H9 (cell line): ENCODE results near the gene CLCNKB. TPM values are rescaled to one million over a fixed set of nuclear protein-coding genes. Genes with fewer than 3 reads are reported as not detected.
A peak's percentile ranks its signal among the peaks of the same experiment; 100 is the strongest.
"Not testable (repeated sequence)": the region's sequence is repeated elsewhere in the genome, so short reads cannot be mapped to it uniquely, and the experiment has no call there.

ENCODE experiments used
- DNase-seq: peaks from one replicate; pipeline ENCODE4 v3.0.0-alpha.2; 2017
- H2AFZ ChIP-seq: one replicate; pipeline ENCODE4 v1.6.1; 2013; ENCODE audit warnings: mild to moderate bottlenecking, low read length, control low read depth, moderate library complexity
- H2AK5ac ChIP-seq: 2 replicates; pipeline ENCODE4 v1.6.1; 2013; ENCODE audit warnings: low read length, control low read depth, mixed read lengths; ENCODE audit not compliant: insufficient read length
- H2BK120ac ChIP-seq: one replicate; pipeline ENCODE4 v1.6.1; 2013; ENCODE audit warnings: low read depth, mild to moderate bottlenecking, low read length, control low read depth, inconsistent platforms; ENCODE audit not compliant: poor library complexity, severe bottlenecking
- H2BK12ac ChIP-seq: 2 replicates; pipeline ENCODE4 v1.6.1; 2013; ENCODE audit warnings: low read length, control low read depth, mixed read lengths, low read depth; ENCODE audit not compliant: insufficient read length
- H2BK15ac ChIP-seq: 2 replicates; pipeline ENCODE4 v1.6.1; 2013; ENCODE audit warnings: low read depth, low read length, control low read depth
- H2BK20ac ChIP-seq: one replicate; pipeline ENCODE4 v1.6.1; 2013; ENCODE audit warnings: low read depth, mild to moderate bottlenecking, low read length, control low read depth, inconsistent platforms; ENCODE audit not compliant: poor library complexity, severe bottlenecking
- H2BK5ac ChIP-seq: 2 replicates; pipeline ENCODE4 v1.6.1; 2013; ENCODE audit warnings: low read length, control low read depth, mixed read lengths; ENCODE audit not compliant: insufficient read length
- H3K14ac ChIP-seq: 2 replicates; pipeline ENCODE4 v1.6.1; 2013; ENCODE audit warnings: low read length, control low read depth; ENCODE audit not compliant: insufficient read depth
- H3K18ac ChIP-seq: 2 replicates; pipeline ENCODE4 v1.6.1; 2013; ENCODE audit warnings: low read depth, mild to moderate bottlenecking, mixed read lengths, low read length, control low read depth; ENCODE audit not compliant: insufficient read length
- H3K23ac ChIP-seq: 2 replicates; pipeline ENCODE4 v1.6.1; 2013; ENCODE audit warnings: low read length, control low read depth, mixed read lengths, low read depth; ENCODE audit not compliant: insufficient read length
- H3K23me2 ChIP-seq: 2 replicates; pipeline ENCODE4 v1.6.1; 2013; ENCODE audit warnings: low read depth, mild to moderate bottlenecking, mixed read lengths, low read length, control low read depth; ENCODE audit not compliant: insufficient read length, poor library complexity, severe bottlenecking
- H3K27ac ChIP-seq: 2 replicates; pipeline ENCODE4 v1.5.1; 2013; ENCODE audit warnings: low read length, control low read depth, mixed read lengths, low read depth; ENCODE audit not compliant: insufficient read length
- H3K27me3 ChIP-seq: 2 replicates; pipeline ENCODE4 v1.6.1; 2013; ENCODE audit warnings: low read length, control low read depth, inconsistent platforms; ENCODE audit not compliant: insufficient read depth
- H3K4ac ChIP-seq: 2 replicates; pipeline ENCODE4 v1.6.1; 2013; ENCODE audit warnings: low read depth, mild to moderate bottlenecking, control low read depth, inconsistent platforms, low read length, moderate library complexity
- H3K4me1 ChIP-seq: 2 replicates; pipeline ENCODE4 v1.6.1; 2013; ENCODE audit warnings: low read length, control low read depth, inconsistent platforms; ENCODE audit not compliant: insufficient read depth
- H3K4me2 ChIP-seq: 2 replicates; pipeline ENCODE4 v1.6.1; 2013; ENCODE audit warnings: low read length, control low read depth, mixed read lengths; ENCODE audit not compliant: insufficient read length, insufficient read depth
- H3K56ac ChIP-seq: 2 replicates; pipeline ENCODE4 v1.6.1; 2013; ENCODE audit warnings: low read depth, mild to moderate bottlenecking, mixed read lengths, low read length, control low read depth; ENCODE audit not compliant: insufficient read length
- H3K79me1 ChIP-seq: 2 replicates; pipeline ENCODE4 v1.6.1; 2013; ENCODE audit warnings: low read depth, mild to moderate bottlenecking, moderate library complexity, low read length, control low read depth, inconsistent platforms; ENCODE audit not compliant: insufficient read depth, poor library complexity, severe bottlenecking
- H3K79me2 ChIP-seq: 2 replicates; pipeline ENCODE4 v1.6.1; 2013; ENCODE audit warnings: low read length, control low read depth, inconsistent platforms; ENCODE audit not compliant: insufficient read depth
- H3K9ac ChIP-seq: 2 replicates; pipeline ENCODE4 v1.6.1; 2013; ENCODE audit warnings: low read length, control low read depth, mixed read lengths; ENCODE audit not compliant: insufficient read length; ENCODE audit errors: extremely low read depth
- H3K9me3 ChIP-seq: one replicate; pipeline ENCODE4 v1.6.1; 2013; ENCODE audit warnings: low read depth, low read length, inconsistent platforms; ENCODE audit not compliant: control insufficient read depth
- H3T11ph ChIP-seq: one replicate; pipeline ENCODE4 v1.6.1; 2013; ENCODE audit warnings: mild to moderate bottlenecking, low read length, control low read depth, inconsistent platforms
- H4K20me1 ChIP-seq: one replicate; pipeline ENCODE4 v1.6.1; 2013; ENCODE audit not compliant: control insufficient read depth, insufficient read length, insufficient read depth
- H4K5ac ChIP-seq: 2 replicates; pipeline ENCODE4 v1.6.1; 2013; ENCODE audit warnings: low read depth, mild to moderate bottlenecking, mixed read lengths, low read length, control low read depth; ENCODE audit not compliant: insufficient read length
- H4K8ac ChIP-seq: replicated peaks from 2 replicates; pipeline ENCODE4 v1.6.1; 2013; ENCODE audit warnings: low read length, control low read depth, mixed read lengths, low read depth; ENCODE audit not compliant: insufficient read length
- H4K91ac ChIP-seq: 2 replicates; pipeline ENCODE4 v1.6.1; 2013; ENCODE audit warnings: low read depth, mild to moderate bottlenecking, moderate library complexity, mixed read lengths, low read length, control low read depth; ENCODE audit not compliant: insufficient read length
- H3K27ac Mint-ChIP-seq, 3 experiments: 2 replicates in 2 of 3; 3 replicates in 1 of 3; pipeline ENCODE4 v1.8.0; 2020 to 2021; ENCODE audit warnings: mixed read lengths in 3 of 3, mild to moderate bottlenecking in 1 of 3, moderate library complexity in 1 of 3
- H3K27me3 Mint-ChIP-seq: 2 replicates; pipeline ENCODE4 v1.8.0; 2021; ENCODE audit warnings: low read depth, mild to moderate bottlenecking, moderate library complexity, mixed read lengths
- H3K36me3 Mint-ChIP-seq, 3 experiments: 2 replicates in 2 of 3; 3 replicates in 1 of 3; pipeline ENCODE4 v1.8.0; 2020 to 2021; ENCODE audit warnings: low read depth in 3 of 3, mixed read lengths in 3 of 3; ENCODE audit not compliant: insufficient read depth in 1 of 3
- H3K4me1 Mint-ChIP-seq, 2 experiments: 2 replicates each; pipeline ENCODE4 v1.8.0; 2020; ENCODE audit warnings: mixed read lengths in 2 of 2
- H3K4me3 Mint-ChIP-seq, 2 experiments: 2 replicates in 1 of 2; 3 replicates in 1 of 2; pipeline ENCODE4 v1.8.0; 2020 to 2021; ENCODE audit warnings: mild to moderate bottlenecking in 2 of 2, mixed read lengths in 2 of 2, moderate library complexity in 1 of 2
- H3K9me3 Mint-ChIP-seq, 2 experiments: 2 replicates in 1 of 2; 3 replicates in 1 of 2; pipeline ENCODE4 v1.8.0; 2020; ENCODE audit warnings: mild to moderate bottlenecking in 2 of 2, mixed read lengths in 2 of 2, moderate library complexity in 1 of 2
- WGBS: extraction: QIAGEN DNeasy Blood & Tissue Kit; methylation state at CpG from one replicate; pipeline ENCODE4 v1.1.7; 2013; ENCODE audit warnings: missing lambda C conversion rate, low lambda C conversion rate, mixed read lengths; ENCODE audit not compliant: insufficient read length; ENCODE audit errors: extremely low coverage; 5-methylcytosine and 5-hydroxymethylcytosine counted together
- total RNA-seq: library from RNA; stranded (reverse); gene quantifications from 2 replicates; pipeline ENCODE4 v1.2.1, GENCODE V29; 2021
- TF ChIP-seq, protein P1 (sequence below): fragments of 200-600 bp; sonication (generic); conservative IDR thresholded peaks from 3 replicates; pipeline ENCODE4 v1.8.0; 2021; ENCODE audit warnings: antibody characterized with exemption, mild to moderate bottlenecking

The CLCNKB gene
- total RNA-seq, 1 experiment from 2014 or later: 1.7 TPM

DNA sequence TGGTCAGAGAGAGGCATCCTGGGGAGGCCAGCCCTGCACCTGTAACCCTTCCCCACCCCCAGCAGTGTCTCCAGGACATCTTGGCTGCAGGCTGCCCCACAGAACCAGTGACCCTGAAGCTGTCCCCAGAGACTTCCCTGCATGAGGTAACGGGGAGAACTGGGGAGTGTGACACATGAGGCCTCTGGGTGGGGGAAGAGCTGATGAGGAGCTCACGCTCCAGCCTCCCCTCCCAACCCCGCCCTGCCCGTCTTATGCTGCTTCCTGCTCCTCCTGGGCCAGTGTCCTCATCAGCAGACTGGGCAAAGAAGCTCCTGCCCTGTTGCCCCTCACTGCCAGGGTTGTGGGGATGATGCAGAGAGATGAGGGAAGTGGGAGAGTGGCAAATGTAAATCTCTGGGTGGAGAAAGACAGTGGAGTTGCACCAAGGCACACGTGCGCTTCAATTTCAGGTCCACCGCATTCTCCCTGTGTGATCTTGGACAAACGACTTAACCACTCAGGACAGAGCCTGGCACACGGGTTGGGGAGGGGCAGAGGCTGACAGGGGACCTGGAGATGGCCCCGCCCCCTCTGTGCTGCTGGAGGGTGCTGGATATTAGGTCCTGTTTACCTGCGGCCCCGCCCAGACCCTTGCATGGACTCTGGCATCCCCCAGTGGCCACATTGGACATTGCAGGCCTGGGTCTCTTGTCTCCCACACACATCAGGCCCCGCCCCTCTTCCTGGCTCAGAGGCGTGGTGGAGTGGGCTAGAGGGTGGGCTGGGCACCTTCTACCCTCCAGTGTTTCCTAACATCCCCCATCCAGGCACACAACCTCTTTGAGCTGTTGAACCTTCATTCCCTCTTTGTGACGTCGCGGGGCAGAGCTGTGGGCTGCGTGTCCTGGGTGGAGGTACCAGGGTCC is 12.3 kb downstream of the CLCNKB start:
- no peak overlapping the region for H3K9ac ChIP-seq

GRCh38 chr1:16056521-16056912 is 12.9 kb downstream of the CLCNKB start:
- not testable (repeated sequence) for H3K9me3 ChIP-seq, H3K9ac ChIP-seq, H3K79me2 ChIP-seq, H3K9me3 Mint-ChIP-seq, H2AFZ ChIP-seq, DNase-seq, H3K27ac ChIP-seq, H2BK12ac ChIP-seq, H4K91ac ChIP-seq, H3K4ac ChIP-seq, H3K4me2 ChIP-seq, H4K5ac ChIP-seq, H3K14ac ChIP-seq, H3K27ac Mint-ChIP-seq, H3K23ac ChIP-seq, H3K27me3 Mint-ChIP-seq, H4K20me1 ChIP-seq, H3T11ph ChIP-seq, H3K36me3 Mint-ChIP-seq, H3K23me2 ChIP-seq, H3K56ac ChIP-seq, H2BK20ac ChIP-seq, H2BK5ac ChIP-seq, H3K4me1 ChIP-seq, H3K4me3 Mint-ChIP-seq, H3K79me1 ChIP-seq, H4K8ac ChIP-seq, H3K18ac ChIP-seq, H2BK120ac ChIP-seq, H3K27me3 ChIP-seq, H2AK5ac ChIP-seq, H2BK15ac ChIP-seq
- H3K4me1 Mint-ChIP-seq: peaks cover 7 to 14% of the 10 kb centered on the region in 2 experiments
- no CpG with 5 or more reads among the region's 4 CpGs for WGBS

More for the DNA sequence above, 12.3 kb downstream of the CLCNKB start:
- H3K9me3 ChIP-seq: no peaks in the 10 kb centered on the region
- H2BK12ac ChIP-seq: no peak overlapping the region
- H3K4me1 ChIP-seq: peaks cover 2% of the 10 kb centered on the region; the same call in 1 of the 2 replicates
- no peak overlapping the region for H3K4ac ChIP-seq
- Mint-ChIP-seq H3K4me3 (peak overlapping the region in 1 of 2 experiments; percentile 62; a peak in 4 of 5 replicates), H3K4me1 (peaks cover 7 to 14% of the 10 kb centered on the region in 2 experiments), H3K27ac (peak overlapping the region in 1 of 3 experiments; percentile 32; a peak in 2 of 7 replicates), H3K9me3 (no peaks in the 10 kb centered on the region), H3K36me3 (no peaks in the 10 kb centered on the region), H3K27me3 (peaks cover 7% of the 10 kb centered on the region)
- no peak overlapping the region for H3K14ac ChIP-seq
- H3K27me3 ChIP-seq: no peaks in the 10 kb centered on the region
- WGBS: no CpG with 5 or more reads among the region's 18 CpGs
- H2BK15ac ChIP-seq: no peak overlapping the region
- TF ChIP-seq, protein P1, sequence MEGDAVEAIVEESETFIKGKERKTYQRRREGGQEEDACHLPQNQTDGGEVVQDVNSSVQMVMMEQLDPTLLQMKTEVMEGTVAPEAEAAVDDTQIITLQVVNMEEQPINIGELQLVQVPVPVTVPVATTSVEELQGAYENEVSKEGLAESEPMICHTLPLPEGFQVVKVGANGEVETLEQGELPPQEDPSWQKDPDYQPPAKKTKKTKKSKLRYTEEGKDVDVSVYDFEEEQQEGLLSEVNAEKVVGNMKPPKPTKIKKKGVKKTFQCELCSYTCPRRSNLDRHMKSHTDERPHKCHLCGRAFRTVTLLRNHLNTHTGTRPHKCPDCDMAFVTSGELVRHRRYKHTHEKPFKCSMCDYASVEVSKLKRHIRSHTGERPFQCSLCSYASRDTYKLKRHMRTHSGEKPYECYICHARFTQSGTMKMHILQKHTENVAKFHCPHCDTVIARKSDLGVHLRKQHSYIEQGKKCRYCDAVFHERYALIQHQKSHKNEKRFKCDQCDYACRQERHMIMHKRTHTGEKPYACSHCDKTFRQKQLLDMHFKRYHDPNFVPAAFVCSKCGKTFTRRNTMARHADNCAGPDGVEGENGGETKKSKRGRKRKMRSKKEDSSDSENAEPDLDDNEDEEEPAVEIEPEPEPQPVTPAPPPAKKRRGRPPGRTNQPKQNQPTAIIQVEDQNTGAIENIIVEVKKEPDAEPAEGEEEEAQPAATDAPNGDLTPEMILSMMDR: peak; percentile 90
- DNase-seq: peak; percentile 98
- H3K79me2 ChIP-seq: no peaks in the 10 kb centered on the region
- no peak overlapping the region for H2BK20ac ChIP-seq
- no peak overlapping the region for H4K91ac ChIP-seq
- H2AFZ ChIP-seq: no peak overlapping the region
- no peaks in the 10 kb centered on the region for H4K20me1 ChIP-seq
- H3T11ph ChIP-seq: no peak overlapping the region
- H3K18ac ChIP-seq: no peak overlapping the region
- no peak overlapping the region for H3K56ac ChIP-seq
- no peak overlapping the region for H4K8ac ChIP-seq
- H3K79me1 ChIP-seq: no peaks in the 10 kb centered on the region
- no peaks in the 10 kb centered on the region for H3K23me2 ChIP-seq
- H2AK5ac ChIP-seq: no peak overlapping the region
- H4K5ac ChIP-seq: no peak overlapping the region
- H3K27ac ChIP-seq: no peak overlapping the region
- no peak overlapping the region for H2BK120ac ChIP-seq
- H2BK5ac ChIP-seq: no peak overlapping the region
- no peak overlapping the region for H3K23ac ChIP-seq
- H3K4me2 ChIP-seq: peak overlapping the region; percentile 3
